ENCODE results near the gene PIWIL1. TPM values are rescaled to one million over a fixed set of nuclear protein-coding genes. Genes with fewer than 3 reads are reported as not detected.

The PIWIL1 gene
- total RNA-seq, 1 donor = not detected

GRCh38 chr12:130345292-130345691 is 7.6 kb downstream of the PIWIL1 start:
- Histone ChIP-seq H3K4me1 (ENCODE audit: insufficient read depth, low read length) (no peaks in the 10 kb centered on the region), H4K20me1 (ENCODE audit: insufficient read depth, low read length) (no peaks in the 10 kb centered on the region), H3K9me3 (ENCODE audit: low read depth, low read length) (peaks cover 6% of the 10 kb centered on the region), H3K4me3 (ENCODE audit: insufficient read depth, low read length) (no peak overlapping the region), H3K36me3 (ENCODE audit: insufficient read depth, low read length) (no peaks in the 10 kb centered on the region), H2AFZ (ENCODE audit: low read length) (no peak overlapping the region), H3K79me2 (ENCODE audit: insufficient read depth, low read length) (no peaks in the 10 kb centered on the region), H3K4me2 (ENCODE audit: insufficient read depth, low read length) (no peak overlapping the region), H3K27ac (ENCODE audit: low read depth, low read length) (no peak overlapping the region), H3K27me3 (ENCODE audit: insufficient read depth, low read length) (no peaks in the 10 kb centered on the region)
- no peak for DNase-seq (ENCODE audit: insufficient read length, low spot score, missing footprints)
- TF ChIP-seq, protein P1, sequence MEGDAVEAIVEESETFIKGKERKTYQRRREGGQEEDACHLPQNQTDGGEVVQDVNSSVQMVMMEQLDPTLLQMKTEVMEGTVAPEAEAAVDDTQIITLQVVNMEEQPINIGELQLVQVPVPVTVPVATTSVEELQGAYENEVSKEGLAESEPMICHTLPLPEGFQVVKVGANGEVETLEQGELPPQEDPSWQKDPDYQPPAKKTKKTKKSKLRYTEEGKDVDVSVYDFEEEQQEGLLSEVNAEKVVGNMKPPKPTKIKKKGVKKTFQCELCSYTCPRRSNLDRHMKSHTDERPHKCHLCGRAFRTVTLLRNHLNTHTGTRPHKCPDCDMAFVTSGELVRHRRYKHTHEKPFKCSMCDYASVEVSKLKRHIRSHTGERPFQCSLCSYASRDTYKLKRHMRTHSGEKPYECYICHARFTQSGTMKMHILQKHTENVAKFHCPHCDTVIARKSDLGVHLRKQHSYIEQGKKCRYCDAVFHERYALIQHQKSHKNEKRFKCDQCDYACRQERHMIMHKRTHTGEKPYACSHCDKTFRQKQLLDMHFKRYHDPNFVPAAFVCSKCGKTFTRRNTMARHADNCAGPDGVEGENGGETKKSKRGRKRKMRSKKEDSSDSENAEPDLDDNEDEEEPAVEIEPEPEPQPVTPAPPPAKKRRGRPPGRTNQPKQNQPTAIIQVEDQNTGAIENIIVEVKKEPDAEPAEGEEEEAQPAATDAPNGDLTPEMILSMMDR (IDR thresholded peaks at IDR 0.05; ENCODE audit: extremely low read depth, low read depth, low read length) = no peak

- H3K79me2 ChIP-seq (ENCODE audit: insufficient read depth, low read length) = no peaks in the 10 kb centered on the region
- H3K27me3 ChIP-seq (ENCODE audit: insufficient read depth, low read length) = no peaks in the 10 kb centered on the region
- H3K36me3 ChIP-seq (ENCODE audit: insufficient read depth, low read length) = no peaks in the 10 kb centered on the region
- DNase-seq (ENCODE audit: insufficient read length, low spot score, missing footprints) = no peak
- no peak overlapping the region for H3K4me3 ChIP-seq (ENCODE audit: insufficient read depth, low read length)
- TF ChIP-seq, protein P1 (IDR thresholded peaks at IDR 0.05; ENCODE audit: extremely low read depth, low read depth, low read length) = no peak
- H3K4me2 ChIP-seq (ENCODE audit: insufficient read depth, low read length) = no peak overlapping the region
- H4K20me1 ChIP-seq (ENCODE audit: insufficient read depth, low read length) = no peaks in the 10 kb centered on the region
- no peak overlapping the region for H2AFZ ChIP-seq (ENCODE audit: low read length)
- H3K9me3 ChIP-seq (ENCODE audit: low read depth, low read length) = no peaks in the 10 kb centered on the region
- no peak overlapping the region for H3K27ac ChIP-seq (ENCODE audit: low read depth, low read length)
- H3K4me1 ChIP-seq (ENCODE audit: insufficient read depth, low read length) = no peaks in the 10 kb centered on the region
Measured at GRCh38 chr12:130347588-130347987, 9.9 kb downstream of the PIWIL1 start.

DNA sequence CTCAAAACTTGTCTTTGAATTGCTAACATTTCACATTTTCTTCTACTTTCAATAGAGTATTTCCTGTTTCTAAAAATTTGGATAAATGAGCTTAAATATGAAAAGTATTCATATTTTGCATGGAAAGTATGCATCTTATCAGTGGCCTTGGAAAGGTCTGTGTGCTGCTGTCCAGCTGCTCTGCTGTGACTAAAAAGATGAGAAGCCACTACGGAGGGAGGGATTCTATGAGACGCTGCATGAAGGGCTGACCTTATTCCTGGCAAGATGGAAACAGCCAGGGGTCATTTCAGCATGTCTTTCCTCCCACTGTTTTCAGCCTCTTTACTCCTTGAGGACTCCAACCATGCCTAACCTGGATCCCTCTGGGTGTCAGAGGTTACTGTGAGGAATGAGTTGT is 13.0 kb downstream of the PIWIL1 start:
- DNase-seq (ENCODE audit: insufficient read length, low spot score, missing footprints) = no peak
- no peak overlapping the region for H3K4me2 ChIP-seq (ENCODE audit: insufficient read depth, low read length)
- TF ChIP-seq, protein P1 (IDR thresholded peaks at IDR 0.05; ENCODE audit: extremely low read depth, low read depth, low read length) = no peak
- no peaks in the 10 kb centered on the region for H3K4me1 ChIP-seq (ENCODE audit: insufficient read depth, low read length)
- H3K27me3 ChIP-seq (ENCODE audit: insufficient read depth, low read length) = no peaks in the 10 kb centered on the region
- H3K4me3 ChIP-seq (ENCODE audit: insufficient read depth, low read length) = no peak overlapping the region
- H3K9me3 ChIP-seq (ENCODE audit: low read depth, low read length) = peaks cover 2% of the 10 kb centered on the region
- H3K27ac ChIP-seq (ENCODE audit: low read depth, low read length) = no peak overlapping the region
- H2AFZ ChIP-seq (ENCODE audit: low read length) = no peak overlapping the region
- H3K36me3 ChIP-seq (ENCODE audit: insufficient read depth, low read length) = no peaks in the 10 kb centered on the region
- no peaks in the 10 kb centered on the region for H3K79me2 ChIP-seq (ENCODE audit: insufficient read depth, low read length)
- no peaks in the 10 kb centered on the region for H4K20me1 ChIP-seq (ENCODE audit: insufficient read depth, low read length)

DNA sequence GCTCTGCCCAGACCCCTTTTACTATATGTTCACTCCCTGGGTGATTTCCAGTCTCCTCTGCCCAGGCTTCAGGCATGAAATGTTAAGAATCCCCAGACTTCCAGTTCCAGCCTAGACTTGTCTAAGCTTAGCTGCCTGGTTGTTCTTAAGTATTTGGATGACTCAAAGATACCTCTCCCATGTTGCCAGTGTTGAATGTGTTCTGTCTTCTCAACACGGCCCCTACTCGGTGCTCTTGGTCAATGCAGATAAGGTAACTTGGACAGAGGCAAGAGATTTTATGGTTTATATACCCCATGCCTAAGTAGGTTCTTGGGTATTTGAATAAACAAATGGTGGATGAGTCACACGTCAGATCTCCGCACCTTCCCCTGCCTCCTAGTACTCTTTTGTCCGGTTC is 13.6 kb downstream of the PIWIL1 start:
- H3K9me3 ChIP-seq (ENCODE audit: low read depth, low read length) = peaks cover 2% of the 10 kb centered on the region
- H3K4me1 ChIP-seq (ENCODE audit: insufficient read depth, low read length) = no peaks in the 10 kb centered on the region
- H3K27me3 ChIP-seq (ENCODE audit: insufficient read depth, low read length) = no peaks in the 10 kb centered on the region
- no peak overlapping the region for H3K4me3 ChIP-seq (ENCODE audit: insufficient read depth, low read length)
- no peak overlapping the region for H3K27ac ChIP-seq (ENCODE audit: low read depth, low read length)
- no peak overlapping the region for H3K4me2 ChIP-seq (ENCODE audit: insufficient read depth, low read length)
- H2AFZ ChIP-seq (ENCODE audit: low read length) = no peak overlapping the region
- no peaks in the 10 kb centered on the region for H3K79me2 ChIP-seq (ENCODE audit: insufficient read depth, low read length)
- DNase-seq (ENCODE audit: insufficient read length, low spot score, missing footprints) = peak; percentile 26
- TF ChIP-seq, protein P1 (IDR thresholded peaks at IDR 0.05; ENCODE audit: extremely low read depth, low read depth, low read length) = no peak
- H4K20me1 ChIP-seq (ENCODE audit: insufficient read depth, low read length) = no peaks in the 10 kb centered on the region
- no peaks in the 10 kb centered on the region for H3K36me3 ChIP-seq (ENCODE audit: insufficient read depth, low read length)

Measured in osteoblast (primary cell).